Activated CD8-positive, alpha-beta memory T cell treated with anti-CD3 and anti-CD28 coated beads, Interleukin-2, amount 50 U/mL, for 1 hour (primary cell): Measurements from ENCODE around the gene PALLD.

Source experiments
- DNase-seq: peaks from one replicate; pipeline ENCODE4 v3.0.0-alpha.2; 2020; ENCODE audit errors: extremely low read depth

The PALLD gene

GRCh38 chr4:168849997-168850396 lies 353.1 kb downstream of the PALLD start:
- no peak for DNase-seq

- no peak for DNase-seq
Observed at GRCh38 chr4:168852387-168852786, 355.5 kb downstream of the PALLD start.

GRCh38 chr4:168852933-168853713 lies 356.3 kb downstream of the PALLD start:
- DNase-seq = no peak

- DNase-seq = no peak
Observed at GRCh38 chr4:168853770-168854169, 356.9 kb downstream of the PALLD start.

- no peak for DNase-seq
Observed at GRCh38 chr4:168854350-168854921, 357.6 kb downstream of the PALLD start.

GRCh38 chr4:168856312-168856711 lies 359.5 kb downstream of the PALLD start:
- no peak for DNase-seq

GRCh38 chr4:168857009-168857408 lies 360.2 kb downstream of the PALLD start:
- DNase-seq = no peak

GRCh38 chr4:168857546-168858314 lies 360.9 kb downstream of the PALLD start:
- DNase-seq = no peak

- no peak for DNase-seq
Observed at GRCh38 chr4:168859100-168859499, 362.2 kb downstream of the PALLD start.

- DNase-seq = no peak
Observed at GRCh38 chr4:168859888-168860694, 363.2 kb downstream of the PALLD start.

GRCh38 chr4:168860827-168861226 lies 364.0 kb downstream of the PALLD start:
- DNase-seq = no peak

- DNase-seq = no peak
Observed at GRCh38 chr4:168863719-168864647, 367.1 kb downstream of the PALLD start.

GRCh38 chr4:168864821-168865541 lies 368.1 kb downstream of the PALLD start:
- DNase-seq = no peak

- DNase-seq = no peak
Observed at GRCh38 chr4:168865854-168866253, 369.0 kb downstream of the PALLD start.

- no peak for DNase-seq
Observed at GRCh38 chr4:168866635-168867034, 369.8 kb downstream of the PALLD start.

- DNase-seq = no peak
Observed at GRCh38 chr4:168867128-168867527, 370.3 kb downstream of the PALLD start.

GRCh38 chr4:168868044-168868781 lies 371.4 kb downstream of the PALLD start:
- DNase-seq = no peak

GRCh38 chr4:168868802-168869201 lies 371.9 kb downstream of the PALLD start:
- DNase-seq = no peak

- no peak for DNase-seq
Observed at GRCh38 chr4:168870004-168870403, 373.2 kb downstream of the PALLD start.
